H9 (cell line): ENCODE data around the gene MLLT6. TPM values are rescaled to one million over a fixed set of nuclear protein-coding genes. Genes with fewer than 3 reads are reported as not detected.
A peak's percentile ranks its signal among the peaks of the same experiment; 100 is the strongest.

Experiments used
- DNase-seq: peaks from one replicate; pipeline ENCODE4 v3.0.0-alpha.2; 2017
- H2AFZ ChIP-seq: one replicate; pipeline ENCODE4 v1.6.1; 2013; ENCODE audit warnings: mild to moderate bottlenecking, low read length, control low read depth, moderate library complexity
- H2AK5ac ChIP-seq: 2 replicates; pipeline ENCODE4 v1.6.1; 2013; ENCODE audit warnings: low read length, control low read depth, mixed read lengths; ENCODE audit not compliant: insufficient read length
- H2BK120ac ChIP-seq: one replicate; pipeline ENCODE4 v1.6.1; 2013; ENCODE audit warnings: low read depth, mild to moderate bottlenecking, low read length, control low read depth, inconsistent platforms; ENCODE audit not compliant: poor library complexity, severe bottlenecking
- H2BK12ac ChIP-seq: 2 replicates; pipeline ENCODE4 v1.6.1; 2013; ENCODE audit warnings: low read length, control low read depth, mixed read lengths, low read depth; ENCODE audit not compliant: insufficient read length
- H2BK15ac ChIP-seq: 2 replicates; pipeline ENCODE4 v1.6.1; 2013; ENCODE audit warnings: low read depth, low read length, control low read depth
- H2BK20ac ChIP-seq: one replicate; pipeline ENCODE4 v1.6.1; 2013; ENCODE audit warnings: low read depth, mild to moderate bottlenecking, low read length, control low read depth, inconsistent platforms; ENCODE audit not compliant: poor library complexity, severe bottlenecking
- H2BK5ac ChIP-seq: 2 replicates; pipeline ENCODE4 v1.6.1; 2013; ENCODE audit warnings: low read length, control low read depth, mixed read lengths; ENCODE audit not compliant: insufficient read length
- H3K14ac ChIP-seq: 2 replicates; pipeline ENCODE4 v1.6.1; 2013; ENCODE audit warnings: low read length, control low read depth; ENCODE audit not compliant: insufficient read depth
- H3K18ac ChIP-seq: 2 replicates; pipeline ENCODE4 v1.6.1; 2013; ENCODE audit warnings: low read depth, mild to moderate bottlenecking, mixed read lengths, low read length, control low read depth; ENCODE audit not compliant: insufficient read length
- H3K23ac ChIP-seq: 2 replicates; pipeline ENCODE4 v1.6.1; 2013; ENCODE audit warnings: low read length, control low read depth, mixed read lengths, low read depth; ENCODE audit not compliant: insufficient read length
- H3K23me2 ChIP-seq: 2 replicates; pipeline ENCODE4 v1.6.1; 2013; ENCODE audit warnings: low read depth, mild to moderate bottlenecking, mixed read lengths, low read length, control low read depth; ENCODE audit not compliant: insufficient read length, poor library complexity, severe bottlenecking
- H3K27ac ChIP-seq: 2 replicates; pipeline ENCODE4 v1.5.1; 2013; ENCODE audit warnings: low read length, control low read depth, mixed read lengths, low read depth; ENCODE audit not compliant: insufficient read length
- H3K27me3 ChIP-seq: 2 replicates; pipeline ENCODE4 v1.6.1; 2013; ENCODE audit warnings: low read length, control low read depth, inconsistent platforms; ENCODE audit not compliant: insufficient read depth
- H3K4ac ChIP-seq: 2 replicates; pipeline ENCODE4 v1.6.1; 2013; ENCODE audit warnings: low read depth, mild to moderate bottlenecking, control low read depth, inconsistent platforms, low read length, moderate library complexity
- H3K4me1 ChIP-seq: 2 replicates; pipeline ENCODE4 v1.6.1; 2013; ENCODE audit warnings: low read length, control low read depth, inconsistent platforms; ENCODE audit not compliant: insufficient read depth
- H3K4me2 ChIP-seq: 2 replicates; pipeline ENCODE4 v1.6.1; 2013; ENCODE audit warnings: low read length, control low read depth, mixed read lengths; ENCODE audit not compliant: insufficient read length, insufficient read depth
- H3K56ac ChIP-seq: 2 replicates; pipeline ENCODE4 v1.6.1; 2013; ENCODE audit warnings: low read depth, mild to moderate bottlenecking, mixed read lengths, low read length, control low read depth; ENCODE audit not compliant: insufficient read length
- H3K79me1 ChIP-seq: 2 replicates; pipeline ENCODE4 v1.6.1; 2013; ENCODE audit warnings: low read depth, mild to moderate bottlenecking, moderate library complexity, low read length, control low read depth, inconsistent platforms; ENCODE audit not compliant: insufficient read depth, poor library complexity, severe bottlenecking
- H3K79me2 ChIP-seq: 2 replicates; pipeline ENCODE4 v1.6.1; 2013; ENCODE audit warnings: low read length, control low read depth, inconsistent platforms; ENCODE audit not compliant: insufficient read depth
- H3K9ac ChIP-seq: 2 replicates; pipeline ENCODE4 v1.6.1; 2013; ENCODE audit warnings: low read length, control low read depth, mixed read lengths; ENCODE audit not compliant: insufficient read length; ENCODE audit errors: extremely low read depth
- H3K9me3 ChIP-seq: one replicate; pipeline ENCODE4 v1.6.1; 2013; ENCODE audit warnings: low read depth, low read length, inconsistent platforms; ENCODE audit not compliant: control insufficient read depth
- H3T11ph ChIP-seq: one replicate; pipeline ENCODE4 v1.6.1; 2013; ENCODE audit warnings: mild to moderate bottlenecking, low read length, control low read depth, inconsistent platforms
- H4K20me1 ChIP-seq: one replicate; pipeline ENCODE4 v1.6.1; 2013; ENCODE audit not compliant: control insufficient read depth, insufficient read length, insufficient read depth
- H4K5ac ChIP-seq: 2 replicates; pipeline ENCODE4 v1.6.1; 2013; ENCODE audit warnings: low read depth, mild to moderate bottlenecking, mixed read lengths, low read length, control low read depth; ENCODE audit not compliant: insufficient read length
- H4K8ac ChIP-seq: replicated peaks from 2 replicates; pipeline ENCODE4 v1.6.1; 2013; ENCODE audit warnings: low read length, control low read depth, mixed read lengths, low read depth; ENCODE audit not compliant: insufficient read length
- H4K91ac ChIP-seq: 2 replicates; pipeline ENCODE4 v1.6.1; 2013; ENCODE audit warnings: low read depth, mild to moderate bottlenecking, moderate library complexity, mixed read lengths, low read length, control low read depth; ENCODE audit not compliant: insufficient read length
- H3K27ac Mint-ChIP-seq, 3 experiments: 2 replicates in 2 of 3; 3 replicates in 1 of 3; pipeline ENCODE4 v1.8.0; 2020 to 2021; ENCODE audit warnings: mixed read lengths in 3 of 3, mild to moderate bottlenecking in 1 of 3, moderate library complexity in 1 of 3
- H3K27me3 Mint-ChIP-seq: 2 replicates; pipeline ENCODE4 v1.8.0; 2021; ENCODE audit warnings: low read depth, mild to moderate bottlenecking, moderate library complexity, mixed read lengths
- H3K36me3 Mint-ChIP-seq, 3 experiments: 2 replicates in 2 of 3; 3 replicates in 1 of 3; pipeline ENCODE4 v1.8.0; 2020 to 2021; ENCODE audit warnings: low read depth in 3 of 3, mixed read lengths in 3 of 3; ENCODE audit not compliant: insufficient read depth in 1 of 3
- H3K4me1 Mint-ChIP-seq, 2 experiments: 2 replicates each; pipeline ENCODE4 v1.8.0; 2020; ENCODE audit warnings: mixed read lengths in 2 of 2
- H3K4me3 Mint-ChIP-seq, 2 experiments: 2 replicates in 1 of 2; 3 replicates in 1 of 2; pipeline ENCODE4 v1.8.0; 2020 to 2021; ENCODE audit warnings: mild to moderate bottlenecking in 2 of 2, mixed read lengths in 2 of 2, moderate library complexity in 1 of 2
- H3K9me3 Mint-ChIP-seq, 2 experiments: 2 replicates in 1 of 2; 3 replicates in 1 of 2; pipeline ENCODE4 v1.8.0; 2020; ENCODE audit warnings: mild to moderate bottlenecking in 2 of 2, mixed read lengths in 2 of 2, moderate library complexity in 1 of 2
- CTCF ChIP-seq: fragments of 200-600 bp; sonication (generic); conservative IDR thresholded peaks from 3 replicates; pipeline ENCODE4 v1.8.0; 2021; ENCODE audit warnings: antibody characterized with exemption, mild to moderate bottlenecking
- WGBS: extraction: QIAGEN DNeasy Blood & Tissue Kit; methylation state at CpG from one replicate; pipeline ENCODE4 v1.1.7; 2013; ENCODE audit warnings: missing lambda C conversion rate, low lambda C conversion rate, mixed read lengths; ENCODE audit not compliant: insufficient read length; ENCODE audit errors: extremely low coverage; 5-methylcytosine and 5-hydroxymethylcytosine counted together
- total RNA-seq: library from RNA; stranded (reverse); gene quantifications from 2 replicates; pipeline ENCODE4 v1.2.1, GENCODE V29; 2021

The MLLT6 gene
- total RNA-seq, 1 experiment from 2014 or later, result 26.4 TPM

DNA sequence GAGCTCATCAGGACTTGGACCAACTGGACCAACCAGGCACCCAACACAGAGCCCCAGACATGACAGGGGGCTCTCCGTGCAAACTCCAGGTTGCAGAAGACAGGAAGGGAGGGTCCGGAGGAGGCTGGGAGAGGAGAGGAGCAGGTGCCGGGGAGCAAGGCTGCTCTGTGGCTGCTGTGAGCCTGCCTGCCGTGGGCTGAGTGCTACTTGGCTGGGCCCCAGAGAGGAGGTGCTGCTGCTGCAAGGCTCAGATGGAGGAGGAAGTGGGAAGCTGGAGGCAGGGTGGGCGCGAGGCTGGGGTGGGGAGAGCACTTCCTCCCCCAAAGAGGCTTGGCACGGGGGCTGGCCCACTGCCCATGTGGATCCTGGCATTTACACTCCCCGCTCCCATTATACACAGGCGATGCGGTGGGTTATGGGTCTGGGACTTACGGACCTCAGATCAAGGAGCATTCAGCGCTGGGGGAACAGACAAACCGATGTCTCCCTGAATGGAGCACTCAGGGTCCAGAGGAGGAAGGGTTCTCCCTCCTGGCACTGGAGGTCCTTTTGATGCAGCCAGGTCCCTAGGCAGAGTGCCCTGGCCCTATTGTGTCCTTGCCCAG is 46.2 kb upstream of the MLLT6 start:
- Histone ChIP-seq H3K79me2 (no peaks in the 10 kb centered on the region), H3K4ac (no peak overlapping the region), H3K23ac (no peak overlapping the region), H3K27me3 (no peaks in the 10 kb centered on the region), H3K27ac (no peak overlapping the region), H2AK5ac (no peak overlapping the region), H3K9ac (no peak overlapping the region), H3K4me2 (no peak overlapping the region), H3T11ph (no peak overlapping the region), H2BK5ac (no peak overlapping the region), H3K23me2 (no peaks in the 10 kb centered on the region), H2AFZ (no peak overlapping the region), H3K9me3 (no peaks in the 10 kb centered on the region), H4K5ac (no peak overlapping the region), H4K91ac (no peak overlapping the region), H4K8ac (no peak overlapping the region), H2BK20ac (no peak overlapping the region), H3K79me1 (no peaks in the 10 kb centered on the region), H3K4me1 (no peaks in the 10 kb centered on the region; the same call in 1 of the 2 replicates), H2BK12ac (no peak overlapping the region), H3K14ac (no peak overlapping the region), H3K56ac (no peak overlapping the region), H2BK15ac (no peak overlapping the region), H4K20me1 (no peaks in the 10 kb centered on the region), H3K18ac (no peak overlapping the region), H2BK120ac (no peak overlapping the region)
- WGBS, result no CpG with 5 or more reads among the region's 13 CpGs
- Mint-ChIP-seq H3K9me3 (no peaks in the 10 kb centered on the region; a peak in 1 of 5 replicates), H3K36me3 (no peaks in the 10 kb centered on the region; a peak in 1 of 7 replicates), H3K27me3 (peaks cover 29% of the 10 kb centered on the region), H3K4me3 (peak overlapping the region in 1 of 2 experiments; percentile 48; a peak in 1 of 5 replicates), H3K27ac (no peak overlapping the region), H3K4me1 (peaks cover 30 to 49% of the 10 kb centered on the region in 2 experiments)
- TF ChIP-seq CTCF, result no peak
- no peak for DNase-seq
